NCI-H187 treated with DMSO at 0.1 percent for 48 hours (cell line): ENCODE results near the gene GPC5.
"Not testable (repeated sequence)": the region's sequence is repeated elsewhere in the genome, so short reads cannot be mapped to it uniquely, and the experiment has no call there.

ENCODE experiments used
- DNase-seq: peaks from one replicate; lab custom pipeline; 2025; lab: John Stamatoyannopoulos, UW

Gene GPC5

GRCh38 chr13:92656648-92657047 lies 1258.2 kb downstream of the GPC5 start:
- DNase-seq = no peak

- no peak for DNase-seq
These were observed 1259.1 kb downstream of the GPC5 start for GRCh38 chr13:92657565-92657964.

DNA sequence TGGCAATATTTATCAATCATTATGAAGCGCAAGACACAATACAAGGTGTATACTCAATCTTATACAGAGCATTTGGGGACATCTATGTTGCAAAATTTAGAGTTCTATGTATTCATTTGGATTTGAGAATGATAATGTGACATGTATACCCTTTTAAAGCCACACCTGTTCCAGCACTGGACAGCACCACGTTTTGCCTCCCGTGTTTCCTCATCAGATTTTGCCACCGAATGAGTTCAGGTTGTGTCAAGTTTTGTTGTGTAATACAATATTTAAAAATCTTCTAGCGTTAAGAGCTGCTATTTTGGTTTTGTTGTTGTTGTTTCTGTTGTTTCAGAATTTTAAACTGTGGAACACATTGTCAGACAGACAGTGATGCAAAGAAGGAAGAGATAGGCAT lies 1259.9 kb downstream of the GPC5 start:
- DNase-seq = no peak

- DNase-seq = no peak
These were observed 1263.0 kb downstream of the GPC5 start for GRCh38 chr13:92661406-92661805.

DNA sequence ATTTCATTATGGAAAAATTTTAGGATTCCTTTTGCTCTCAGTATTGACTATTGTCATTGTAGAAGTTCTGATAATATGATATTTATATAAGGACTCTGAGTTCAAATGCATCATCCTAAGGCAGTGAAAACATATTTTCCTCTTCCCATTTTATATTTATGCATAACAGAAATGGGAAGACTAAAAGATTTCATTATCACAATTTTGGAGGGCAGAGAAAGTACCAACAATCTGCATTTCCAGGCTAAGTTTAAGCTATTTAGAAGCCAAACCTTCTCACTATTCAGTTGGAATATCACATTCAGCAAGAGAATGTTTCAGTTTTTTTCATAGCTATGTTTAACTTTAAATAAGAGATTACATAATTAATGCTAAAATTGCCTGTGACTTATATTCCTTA lies 1269.7 kb downstream of the GPC5 start:
- DNase-seq = no peak

DNA sequence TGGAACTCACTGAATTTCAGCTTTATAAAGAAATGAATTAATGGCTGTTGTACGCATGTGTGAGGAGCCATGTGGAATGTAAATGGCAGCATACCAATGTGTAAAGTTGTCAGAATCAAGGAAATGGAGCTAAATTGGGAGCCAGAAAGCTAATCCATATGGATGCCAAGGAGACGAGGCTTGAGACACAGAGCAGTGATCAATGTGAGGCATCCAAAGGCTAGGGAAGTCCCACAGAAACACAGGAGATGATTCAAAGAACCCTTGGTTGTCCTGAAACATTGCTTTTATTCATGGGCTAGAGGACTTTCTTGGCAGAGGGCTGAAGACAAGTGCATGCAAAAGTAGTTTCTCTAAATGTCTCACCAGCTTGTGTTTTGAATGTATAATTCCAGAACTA lies 1271.7 kb downstream of the GPC5 start:
- no peak for DNase-seq

DNA sequence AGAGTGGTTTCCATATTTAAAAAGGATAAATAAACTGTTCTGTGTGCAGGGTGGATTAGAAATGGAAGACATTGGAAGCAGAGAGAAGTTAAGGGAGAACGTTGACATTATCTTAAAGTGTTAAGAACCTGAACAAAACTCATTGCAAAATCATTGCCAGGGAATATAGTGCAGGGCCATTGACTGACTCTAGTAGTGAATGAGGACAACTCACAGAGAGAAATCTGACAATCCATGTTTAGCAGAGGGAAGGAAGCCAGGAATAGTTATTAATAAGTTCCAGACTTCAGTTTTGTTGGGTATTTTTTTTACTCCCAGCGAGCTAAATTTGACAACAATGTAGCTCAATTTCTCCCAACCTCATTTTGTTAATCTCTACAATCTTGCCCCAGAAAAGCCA lies 1273.4 kb downstream of the GPC5 start:
- DNase-seq = no peak

DNA sequence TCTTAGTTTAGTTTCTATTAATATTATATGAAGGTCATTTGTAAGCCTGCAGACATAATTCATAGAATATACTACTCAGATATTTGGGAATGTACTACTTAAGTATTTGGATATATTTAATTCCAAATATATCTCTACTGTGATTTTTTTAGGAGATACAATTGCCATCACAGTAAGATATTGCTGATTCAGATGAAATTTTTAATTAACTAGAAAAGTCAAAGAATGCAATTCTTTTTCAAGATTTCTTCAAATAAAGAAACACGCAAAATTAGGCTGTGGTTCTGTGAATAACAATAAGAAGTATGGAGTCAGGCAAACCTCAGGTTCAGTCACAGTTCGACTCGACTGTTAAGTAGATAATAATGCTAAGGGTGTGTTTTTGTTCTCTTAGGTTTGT lies 1277.8 kb downstream of the GPC5 start:
- no peak for DNase-seq

DNA sequence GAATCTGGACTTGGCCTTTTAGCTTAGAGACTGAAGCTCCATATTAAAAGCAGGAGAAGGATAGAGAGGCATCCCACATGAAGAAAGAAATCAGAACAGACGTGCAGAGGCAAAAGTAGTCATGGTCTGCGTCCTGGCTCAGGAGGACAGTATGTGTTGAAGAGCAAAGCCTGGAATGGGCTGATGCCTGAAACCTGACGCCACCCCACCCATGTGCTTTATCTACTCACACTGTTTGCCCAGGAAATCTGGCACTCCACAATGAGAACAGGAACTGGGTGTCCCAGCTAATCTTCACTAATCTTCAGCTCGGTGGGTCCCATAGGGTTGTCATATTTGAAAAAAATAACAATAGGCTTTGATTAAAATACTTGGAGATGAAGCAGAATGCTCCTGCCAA lies 1279.2 kb downstream of the GPC5 start:
- DNase-seq = no peak

DNA sequence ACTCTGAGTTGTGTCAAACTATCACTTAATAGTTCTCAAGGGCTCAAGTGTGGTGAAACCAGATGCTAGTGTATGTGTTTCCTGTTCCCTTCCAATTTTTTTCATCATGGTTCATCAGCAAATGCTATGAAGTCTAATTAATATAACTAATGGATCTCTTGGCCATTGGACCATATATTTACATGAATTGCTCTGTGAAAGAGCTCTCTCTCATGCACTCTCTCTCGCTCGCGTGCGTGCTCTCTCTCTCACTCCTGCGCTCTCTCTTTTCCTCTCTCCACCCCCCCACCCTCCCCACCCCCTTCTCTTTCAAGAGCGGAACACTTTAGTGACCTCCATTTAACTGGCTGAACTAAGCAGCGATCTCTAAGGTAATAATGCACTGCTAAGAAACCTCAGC lies 1281.2 kb downstream of the GPC5 start:
- no peak for DNase-seq

DNA sequence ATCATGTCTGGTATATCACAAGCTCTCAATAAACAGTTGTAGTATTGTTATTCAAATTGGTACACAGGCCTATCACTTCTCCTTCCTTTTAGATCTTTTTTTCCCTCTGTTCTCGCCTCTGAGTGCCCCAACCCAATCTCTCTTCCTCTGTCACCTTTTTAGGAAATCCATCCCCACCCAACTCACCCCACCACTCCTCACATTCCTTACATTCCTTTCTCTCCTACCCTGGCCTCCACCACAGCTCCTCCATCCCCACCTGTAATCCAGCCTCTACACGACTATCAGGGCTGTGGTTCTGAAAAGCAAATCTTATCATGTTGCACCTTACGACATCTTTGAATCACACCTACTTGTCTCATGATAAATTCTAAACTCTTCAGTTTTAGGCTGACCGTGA lies 1282.8 kb downstream of the GPC5 start:
- DNase-seq = no peak

GRCh38 chr13:92682832-92683517 lies 1284.6 kb downstream of the GPC5 start:
- no peak for DNase-seq

DNA sequence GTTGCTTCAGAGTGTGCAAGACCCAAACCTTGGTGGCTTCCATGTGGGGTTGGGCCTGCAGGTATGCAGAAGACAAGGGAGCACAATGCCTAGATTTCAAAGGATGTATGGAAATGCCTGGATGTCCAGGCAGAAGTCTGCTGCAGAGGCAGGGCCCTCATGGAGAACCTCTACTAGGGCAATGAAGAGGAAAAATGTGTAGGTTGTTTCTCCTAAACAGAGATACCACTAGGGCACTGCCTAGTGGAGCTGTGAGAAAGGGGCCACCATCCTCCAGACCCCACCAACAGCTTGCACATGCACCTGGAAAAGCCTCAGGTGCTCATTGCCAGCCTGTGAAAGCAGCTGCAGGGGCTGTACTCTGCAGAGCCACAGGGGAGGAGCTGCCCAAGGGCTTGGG lies 1295.6 kb downstream of the GPC5 start:
- no peak for DNase-seq

DNA sequence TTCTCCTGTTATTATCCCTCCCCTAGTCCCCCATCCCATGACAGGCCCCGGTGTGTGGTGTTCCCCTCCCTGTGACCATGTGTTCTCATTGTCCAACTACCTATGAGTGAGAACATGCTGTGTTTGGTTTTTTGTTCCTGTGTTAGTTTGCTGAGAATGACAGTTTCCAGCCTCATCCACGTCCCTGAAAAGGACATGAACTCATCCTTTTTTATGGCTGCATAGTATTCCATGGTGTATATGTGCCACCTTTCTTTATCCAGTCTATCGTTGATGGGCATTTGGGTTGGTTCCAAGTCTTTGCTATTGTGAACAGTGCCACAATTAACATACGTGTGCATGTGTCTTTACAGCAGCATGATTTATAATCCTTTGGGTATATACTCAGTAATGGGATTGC lies 1297.4 kb downstream of the GPC5 start:
- not testable (repeated sequence) for DNase-seq

- no peak for DNase-seq
These were observed 1318.3 kb downstream of the GPC5 start for GRCh38 chr13:92716749-92717148.

DNA sequence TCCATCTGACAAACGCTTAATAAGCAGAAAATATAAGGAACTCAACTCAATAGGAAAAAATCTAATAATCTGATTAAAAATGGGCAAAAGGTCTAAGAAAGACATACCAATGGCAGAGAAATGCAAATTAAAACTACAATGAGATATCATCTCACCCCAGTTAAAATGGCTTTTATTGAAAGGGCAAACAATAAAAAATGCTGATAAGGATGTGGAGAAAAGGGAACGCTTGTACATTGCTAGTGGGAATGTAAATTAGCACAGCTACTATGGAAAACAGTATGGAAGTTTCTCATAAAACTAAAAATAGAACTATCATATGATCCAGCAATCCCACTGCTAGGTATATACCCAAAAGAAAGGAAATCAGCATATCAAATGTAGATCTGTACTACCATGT lies 1319.4 kb downstream of the GPC5 start:
- no peak for DNase-seq

GRCh38 chr13:92719868-92720267 lies 1321.4 kb downstream of the GPC5 start:
- peak; percentile 99 for DNase-seq

DNA sequence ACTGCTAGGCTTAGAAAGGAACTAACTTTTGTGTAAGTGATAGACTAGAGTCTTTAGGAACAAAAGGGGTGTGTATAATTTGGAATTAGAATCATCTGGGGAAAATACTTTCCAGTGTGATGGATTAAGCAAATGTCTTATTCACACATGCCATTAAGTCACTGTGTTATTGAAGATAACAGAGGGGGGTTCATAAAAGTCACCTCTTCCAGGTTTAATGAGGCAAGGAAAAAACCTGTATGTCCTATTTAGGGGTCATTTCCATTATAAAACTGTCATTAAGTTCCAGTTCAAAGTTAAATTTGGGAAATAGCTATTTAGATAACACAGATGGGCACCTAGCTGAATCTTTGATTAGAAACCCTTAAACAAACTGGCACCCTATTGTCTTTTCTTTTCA lies 1323.2 kb downstream of the GPC5 start:
- DNase-seq = no peak

DNA sequence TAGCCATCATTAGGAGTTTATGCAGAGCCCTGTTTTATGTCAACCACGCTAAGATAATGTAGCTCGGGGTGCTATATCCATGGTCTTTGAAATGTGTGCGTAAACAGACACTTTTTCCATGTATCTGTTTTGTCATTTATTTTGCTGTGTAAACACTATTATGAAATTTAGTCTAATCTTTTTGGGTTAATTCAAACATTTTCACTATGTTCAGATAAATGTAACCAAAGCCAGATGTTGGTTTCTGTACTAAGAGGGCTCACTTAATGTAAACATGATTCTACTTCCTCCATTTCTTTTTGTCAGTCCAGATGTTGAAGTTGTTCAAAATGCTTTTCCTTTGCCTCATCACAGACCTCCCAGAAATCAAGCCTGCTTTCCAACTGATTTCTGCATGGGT lies 1328.7 kb downstream of the GPC5 start:
- no peak for DNase-seq

DNA sequence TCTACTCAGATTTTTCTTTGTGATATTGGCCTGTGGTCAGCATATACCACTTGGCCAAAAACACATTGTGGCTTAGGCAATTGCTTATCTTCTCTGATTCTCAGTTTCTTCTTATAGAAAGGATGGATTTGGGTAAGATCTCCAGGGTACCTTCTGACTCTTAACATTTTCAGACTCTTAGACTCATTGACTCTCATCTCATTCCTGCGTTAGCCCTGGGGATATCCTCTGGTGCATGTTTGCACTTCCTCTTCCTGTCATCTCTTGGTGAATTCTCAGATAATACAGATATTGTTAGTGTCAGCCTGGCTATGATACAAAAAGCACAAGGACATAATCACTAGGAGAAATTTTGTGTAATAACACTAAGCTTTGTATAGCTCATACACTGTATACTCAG lies 1335.6 kb downstream of the GPC5 start:
- DNase-seq = no peak

DNA sequence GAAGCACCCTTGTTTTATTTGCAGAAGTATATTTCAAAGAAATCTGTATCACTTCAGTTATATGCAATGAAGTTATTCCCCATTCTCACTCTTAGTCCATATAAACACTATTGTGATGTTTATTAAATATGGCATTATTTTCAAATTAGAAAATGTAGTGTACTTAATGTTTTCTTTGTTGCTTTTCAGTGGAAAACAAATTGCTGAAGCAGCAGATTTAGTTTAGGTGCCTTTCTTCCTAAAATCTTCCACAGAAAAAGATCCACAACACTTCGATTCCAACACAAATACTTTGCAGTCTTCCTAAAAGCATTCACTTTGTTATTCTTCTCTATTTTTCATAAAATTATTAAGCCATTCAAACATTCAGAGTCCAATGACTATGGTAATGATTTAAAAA lies 1336.1 kb downstream of the GPC5 start:
- DNase-seq = no peak

- DNase-seq = no peak
These were observed 1337.5 kb downstream of the GPC5 start for GRCh38 chr13:92735909-92736308.

- DNase-seq = no peak
These were observed 1340.9 kb downstream of the GPC5 start for GRCh38 chr13:92739306-92739818.

DNA sequence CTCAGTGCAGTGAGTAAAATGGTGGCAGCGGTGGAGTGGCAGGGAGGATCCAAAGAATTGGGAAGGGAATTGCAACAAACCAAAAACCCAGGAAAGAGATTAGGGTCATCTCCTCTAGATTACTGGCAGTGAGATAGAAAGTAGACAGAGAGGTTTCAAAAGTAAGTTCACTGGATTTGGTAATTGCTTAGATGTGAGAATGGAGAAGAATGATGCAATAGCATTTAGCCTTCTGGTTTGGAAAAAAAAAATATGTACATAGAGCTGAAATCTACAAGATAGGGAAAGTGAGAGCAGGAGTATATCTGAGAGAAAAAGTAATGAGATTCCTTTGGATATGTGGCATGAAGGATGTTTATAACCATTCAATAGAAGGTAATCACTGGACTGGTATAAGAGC lies 1345.6 kb downstream of the GPC5 start:
- no peak for DNase-seq
